Mucosa of rectum (tissue), 2 donors: ENCODE results near the gene SMARCD3.
A peak's percentile ranks its signal among the peaks of the same experiment; 100 is the strongest.

Experiments
- H3K27ac ChIP-seq, 2 donors: one replicate each; pipeline ENCODE4 v1.7.0; 2013; ENCODE audit warnings: inconsistent platforms in 2 of 2, low read depth in 2 of 2, low read length in 2 of 2
- H3K27me3 ChIP-seq, 2 donors: one replicate each; pipeline ENCODE4 v1.7.0; 2013; ENCODE audit warnings: low read length in 2 of 2; ENCODE audit not compliant: control insufficient read depth in 2 of 2, insufficient read depth in 2 of 2
- H3K36me3 ChIP-seq, 2 donors: one replicate each; pipeline ENCODE4 v1.7.0; 2013; ENCODE audit warnings: low read length in 2 of 2; ENCODE audit not compliant: control insufficient read depth in 2 of 2, insufficient read depth in 2 of 2
- H3K4me1 ChIP-seq, 2 donors: one replicate each; pipeline ENCODE4 v1.7.0; 2013; ENCODE audit warnings: low read length in 2 of 2, mild to moderate bottlenecking in 1 of 2; ENCODE audit not compliant: control insufficient read depth in 2 of 2, insufficient read depth in 2 of 2
- H3K4me3 ChIP-seq, 2 donors: one replicate each; pipeline ENCODE4 v1.7.0; 2013; ENCODE audit warnings: low read length in 2 of 2
- H3K9ac ChIP-seq, 2 donors: one replicate each; pipeline ENCODE4 v1.7.0; 2013; ENCODE audit warnings: low read length in 2 of 2, low read depth in 1 of 2, mild to moderate bottlenecking in 1 of 2
- H3K9me3 ChIP-seq, 2 donors: one replicate each; pipeline ENCODE4 v1.7.0; 2013; ENCODE audit warnings: low read length in 2 of 2; ENCODE audit not compliant: control insufficient read depth in 2 of 2
- donor health status: healthy.
- donor health status: Normal muscosa, but diverticular disease.

The SMARCD3 gene

DNA sequence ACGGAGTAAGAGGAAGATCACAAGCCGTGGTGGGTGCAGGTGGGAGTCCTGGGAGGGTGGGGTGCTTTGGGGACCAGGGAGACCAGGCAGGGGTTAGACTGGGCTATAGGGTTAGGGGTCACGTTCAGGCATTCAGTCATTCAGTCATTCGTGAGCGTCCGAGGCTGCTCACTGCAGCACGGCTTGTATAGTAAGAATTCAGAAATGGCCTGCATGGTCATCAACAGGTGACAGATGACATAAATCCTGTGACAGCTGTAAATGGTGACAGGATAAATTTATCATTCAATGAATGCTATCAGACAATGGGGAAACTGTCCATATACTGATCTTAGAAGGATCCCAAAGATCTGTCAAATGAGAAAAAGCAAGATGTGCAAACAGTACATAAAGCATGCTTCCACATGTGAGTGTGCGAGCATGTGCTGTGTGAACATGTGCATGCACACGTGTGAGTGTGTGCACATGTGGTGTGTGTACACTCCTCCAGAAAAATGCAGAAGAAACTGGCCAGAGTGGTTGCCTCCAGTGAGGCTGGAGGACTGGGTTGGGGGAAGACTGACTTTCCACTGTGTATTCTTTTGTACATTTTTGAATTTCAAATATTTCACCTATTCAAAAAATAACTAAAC lies 32.0 kb upstream of the SMARCD3 start:
- Histone ChIP-seq H3K4me1 (peaks cover 3 to 8% of the 10 kb centered on the region in 2 donors), H3K36me3 (no peaks in the 10 kb centered on the region), H3K4me3 (no peak overlapping the region), H3K27ac (no peak overlapping the region), H3K9ac (no peak overlapping the region), H3K27me3 (peaks cover 7 to 16% of the 10 kb centered on the region in 2 donors), H3K9me3 (no peaks in the 10 kb centered on the region)

DNA sequence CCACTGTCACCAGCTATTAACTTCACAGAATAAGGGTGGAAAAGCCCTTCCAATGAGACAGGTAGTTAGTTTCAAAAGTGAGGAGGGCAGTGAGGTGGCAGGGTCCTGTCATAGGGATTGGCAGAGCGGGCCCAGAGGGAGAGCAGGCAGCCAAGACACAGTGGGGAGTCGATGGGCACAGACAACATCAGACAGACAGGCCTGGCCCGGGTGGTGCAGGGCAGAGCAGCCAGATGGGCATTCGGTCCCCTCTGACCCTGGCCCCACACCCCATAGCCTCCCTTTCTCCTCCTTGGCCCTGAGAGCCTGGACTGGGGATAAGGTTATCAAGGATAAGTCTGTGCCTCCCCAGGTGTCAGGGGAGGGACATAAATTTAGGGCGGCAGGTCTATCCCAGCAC lies 31.4 kb upstream of the SMARCD3 start:
- H3K27me3 ChIP-seq: peaks cover 7 to 14% of the 10 kb centered on the region in 2 donors
- no peak overlapping the region for H3K9ac ChIP-seq
- no peaks in the 10 kb centered on the region for H3K9me3 ChIP-seq
- no peak overlapping the region for H3K27ac ChIP-seq
- peaks cover 3 to 8% of the 10 kb centered on the region in 2 donors for H3K4me1 ChIP-seq
- no peaks in the 10 kb centered on the region for H3K36me3 ChIP-seq
- H3K4me3 ChIP-seq: no peak overlapping the region

DNA sequence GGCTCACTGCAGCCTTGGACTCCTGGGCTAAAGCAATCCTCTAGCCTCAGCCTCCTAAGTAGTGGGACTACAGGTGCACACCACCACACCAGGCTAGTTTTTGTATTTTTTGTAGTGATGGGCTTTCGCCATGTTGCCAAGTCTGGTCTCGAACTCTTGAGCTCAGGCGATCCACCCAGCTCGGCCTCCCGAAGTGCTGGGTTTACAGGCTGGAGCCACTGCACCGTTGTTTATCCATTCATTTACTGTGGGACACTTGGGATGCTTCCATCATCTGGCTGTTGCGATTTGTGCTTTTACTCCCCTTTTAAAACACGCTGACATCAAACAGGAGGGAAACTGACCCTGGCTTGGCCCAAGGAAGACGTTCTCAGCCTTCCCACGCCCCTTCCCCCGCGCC lies 30.5 kb upstream of the SMARCD3 start:
- Histone ChIP-seq H3K27me3 (peaks cover 7 to 14% of the 10 kb centered on the region in 2 donors), H3K36me3 (no peaks in the 10 kb centered on the region), H3K4me3 (no peak overlapping the region), H3K4me1 (peaks cover 3 to 8% of the 10 kb centered on the region in 2 donors), H3K9me3 (no peaks in the 10 kb centered on the region), H3K27ac (no peak overlapping the region), H3K9ac (no peak overlapping the region)

DNA sequence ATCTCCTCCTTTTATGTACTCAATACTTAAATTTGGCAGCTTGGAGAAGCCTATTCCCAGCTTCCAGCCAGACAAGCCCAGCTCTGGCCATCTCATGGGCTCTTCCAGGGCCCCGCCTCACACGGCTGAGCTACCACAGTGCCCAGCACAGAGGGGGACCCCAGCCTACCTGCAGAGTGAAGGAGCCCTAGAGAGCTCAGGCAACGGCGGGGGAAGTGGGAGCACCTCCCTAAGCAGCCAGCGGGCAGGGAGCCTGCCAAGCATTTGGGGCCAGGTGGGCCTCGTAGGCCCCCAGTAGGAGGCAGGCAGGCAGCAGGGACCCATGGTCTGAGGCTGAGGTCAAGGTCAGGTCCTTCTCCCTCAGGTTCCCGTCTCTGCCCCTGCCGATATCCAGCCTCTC lies 29.1 kb upstream of the SMARCD3 start:
- peaks cover 3 to 8% of the 10 kb centered on the region in 2 donors for H3K4me1 ChIP-seq
- peaks cover 7 to 14% of the 10 kb centered on the region in 2 donors for H3K27me3 ChIP-seq
- no peaks in the 10 kb centered on the region for H3K9me3 ChIP-seq
- H3K4me3 ChIP-seq: no peak overlapping the region
- no peak overlapping the region for H3K9ac ChIP-seq
- H3K27ac ChIP-seq: no peak overlapping the region
- H3K36me3 ChIP-seq: no peaks in the 10 kb centered on the region

DNA sequence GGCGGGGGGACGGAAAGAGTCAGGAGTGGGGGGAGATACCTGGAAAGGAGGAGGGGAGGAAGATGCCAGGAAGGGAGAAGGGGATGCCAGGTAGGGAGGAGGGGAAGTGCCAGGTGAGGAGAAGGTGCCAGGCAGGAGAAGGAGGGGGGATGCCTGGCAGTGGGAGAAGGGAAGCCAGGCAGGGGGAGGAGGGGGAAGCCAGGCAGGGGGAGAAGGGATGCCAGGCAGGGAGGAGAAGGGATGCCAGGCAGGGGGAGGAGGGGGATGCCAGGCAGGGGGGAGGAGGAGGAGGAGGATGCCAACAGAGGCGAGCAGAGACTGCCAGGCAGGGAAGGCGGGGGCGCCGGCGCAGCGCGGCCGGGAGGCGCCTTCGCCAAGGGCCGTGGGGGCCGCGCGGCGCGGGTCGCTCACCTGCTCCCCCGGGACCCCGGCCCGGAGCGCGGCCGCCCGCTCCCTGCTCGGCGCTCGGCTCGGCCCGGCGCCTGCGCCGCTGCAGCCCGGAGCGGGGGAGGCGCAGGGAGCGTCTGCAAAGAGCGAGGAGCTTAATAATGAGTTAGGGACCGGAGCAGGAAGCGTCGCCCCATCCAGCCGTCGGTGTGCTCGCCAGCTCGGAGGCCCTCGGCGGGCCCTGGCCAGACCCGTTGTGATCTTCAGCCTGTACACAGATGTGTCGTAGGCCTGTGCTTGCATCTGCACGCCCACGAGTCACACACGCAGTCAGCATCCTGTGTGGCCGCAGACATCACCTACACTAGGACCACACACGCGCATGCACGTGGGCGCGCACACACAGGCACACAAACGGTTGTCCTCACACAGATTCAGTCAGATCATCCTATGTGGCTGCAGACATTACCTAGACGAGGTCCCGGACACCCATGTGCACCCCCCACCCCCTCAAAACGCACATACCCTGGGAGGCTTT lies 28.4 kb upstream of the SMARCD3 start:
- H3K27me3 ChIP-seq: peaks cover 5 to 10% of the 10 kb centered on the region in 2 donors
- H3K4me3 ChIP-seq: peak overlapping the region; percentile 44 to 73
- peaks cover 3 to 8% of the 10 kb centered on the region in 2 donors for H3K4me1 ChIP-seq
- H3K9me3 ChIP-seq: no peaks in the 10 kb centered on the region
- no peak overlapping the region for H3K27ac ChIP-seq
- no peaks in the 10 kb centered on the region for H3K36me3 ChIP-seq
- H3K9ac ChIP-seq: peak overlapping the region; percentile 3 to 24

DNA sequence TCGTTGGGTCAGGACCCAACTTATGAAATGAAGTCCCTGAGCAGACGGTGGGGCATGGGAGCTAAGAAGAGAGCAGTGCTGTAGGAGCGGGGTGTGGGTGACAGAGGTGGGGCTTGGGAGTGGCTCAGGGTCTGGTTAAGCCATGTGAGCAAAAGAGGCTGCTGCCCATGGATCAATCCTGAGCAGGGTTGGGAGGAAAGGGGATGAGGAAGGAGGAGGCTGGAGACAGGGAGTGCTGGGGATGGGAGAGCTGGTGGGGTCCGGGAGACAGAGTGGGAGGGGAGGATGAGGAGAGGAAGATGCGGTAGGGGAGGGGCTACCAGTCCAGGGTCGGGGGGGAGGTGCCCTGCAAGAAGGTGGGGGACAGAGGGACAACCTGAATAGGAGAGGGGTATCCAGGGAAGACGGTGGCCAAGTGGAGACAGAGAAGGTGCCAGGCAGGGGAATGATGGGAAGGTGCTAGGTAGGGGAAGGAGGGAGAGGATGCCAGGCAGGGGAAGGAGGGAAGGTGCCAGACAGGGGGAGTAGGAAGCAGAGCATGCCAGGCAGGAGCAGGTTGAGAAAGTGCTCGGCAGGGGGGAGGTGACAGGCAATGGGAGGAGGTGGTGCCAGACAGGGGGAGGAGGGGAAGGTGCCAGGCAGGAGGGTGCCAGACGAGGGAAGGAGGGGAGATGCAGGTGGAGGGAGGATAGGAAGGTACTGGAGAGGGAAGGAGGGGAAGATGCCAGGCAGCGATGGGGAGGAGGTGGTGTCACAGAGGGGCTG lies 27.5 kb upstream of the SMARCD3 start:
- peaks cover 5 to 10% of the 10 kb centered on the region in 2 donors for H3K27me3 ChIP-seq
- H3K9ac ChIP-seq: no peak overlapping the region
- H3K36me3 ChIP-seq: no peaks in the 10 kb centered on the region
- no peaks in the 10 kb centered on the region for H3K9me3 ChIP-seq
- peaks cover 3 to 8% of the 10 kb centered on the region in 2 donors for H3K4me1 ChIP-seq
- no peak overlapping the region for H3K27ac ChIP-seq
- peak overlapping the region; percentile 29 to 73 for H3K4me3 ChIP-seq

DNA sequence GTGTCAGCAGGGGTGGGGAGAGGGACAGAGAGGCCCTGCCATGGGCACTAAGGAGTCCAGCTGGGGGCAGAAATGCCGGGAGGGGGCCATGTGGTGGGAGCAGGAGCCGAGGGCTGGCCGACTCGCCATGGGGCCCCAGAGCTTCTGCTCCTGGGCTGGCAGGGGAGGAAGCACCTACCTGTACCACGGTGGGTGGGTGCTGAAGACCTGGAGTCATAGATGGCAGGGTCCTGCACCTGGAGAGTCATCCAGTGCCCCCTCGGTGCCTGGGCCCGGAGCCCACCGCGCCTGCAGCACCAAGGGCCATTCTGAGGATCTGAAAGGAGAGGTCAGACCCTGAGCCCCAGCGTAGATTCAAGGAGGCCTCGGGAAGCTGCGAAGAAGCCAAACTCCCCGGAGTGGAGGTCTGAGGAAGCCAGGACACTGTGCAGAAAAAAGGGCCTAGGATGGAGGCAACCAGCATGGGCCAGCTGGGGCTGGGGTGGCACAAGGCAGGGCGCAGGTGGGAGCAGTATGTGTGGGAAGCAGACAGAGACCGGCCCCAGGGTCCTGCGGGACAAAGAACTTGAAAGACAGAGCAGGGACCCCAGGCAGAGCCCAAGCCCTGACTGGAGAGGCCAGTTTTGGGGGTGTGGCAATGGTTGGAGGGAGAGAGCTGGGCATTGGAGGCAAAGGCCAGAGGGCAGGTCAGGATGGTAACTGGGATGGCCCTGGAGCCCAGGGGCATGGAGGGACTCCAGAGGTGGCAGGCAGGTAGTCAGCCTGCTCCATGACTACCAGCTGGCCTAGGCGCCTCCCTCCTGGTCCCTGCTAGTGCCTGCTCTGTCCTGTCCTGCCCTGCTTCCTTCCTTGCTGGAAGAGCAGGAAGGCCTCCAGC lies 26.7 kb upstream of the SMARCD3 start:
- Histone ChIP-seq H3K4me1 (peaks cover 3 to 8% of the 10 kb centered on the region in 2 donors), H3K27me3 (peaks cover 5 to 10% of the 10 kb centered on the region in 2 donors), H3K4me3 (no peak overlapping the region), H3K9me3 (no peaks in the 10 kb centered on the region), H3K9ac (no peak overlapping the region), H3K36me3 (no peaks in the 10 kb centered on the region), H3K27ac (no peak overlapping the region)

DNA sequence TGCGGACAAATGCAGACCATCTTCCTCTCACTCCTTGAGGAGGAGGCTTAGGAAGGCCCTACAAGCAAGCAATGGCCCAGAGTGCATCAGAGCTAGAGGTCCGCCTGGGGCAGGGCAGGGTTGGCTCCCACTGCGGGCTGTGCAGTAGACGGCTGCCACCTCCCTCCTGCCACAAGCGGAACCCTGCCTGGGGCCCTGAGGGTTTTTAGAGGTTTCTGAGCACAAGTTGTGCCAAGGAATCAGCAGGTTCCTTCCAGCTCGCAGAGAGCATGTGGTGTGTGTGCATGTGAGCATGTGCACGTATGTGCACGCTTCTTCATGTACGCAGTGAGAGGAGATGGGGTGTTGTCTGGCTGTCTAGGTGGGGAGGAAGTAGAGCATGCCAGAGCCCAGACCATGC lies 25.9 kb upstream of the SMARCD3 start:
- Histone ChIP-seq H3K9ac (no peak overlapping the region), H3K4me1 (peaks cover 3 to 8% of the 10 kb centered on the region in 2 donors), H3K4me3 (no peak overlapping the region), H3K27me3 (peaks cover 5 to 10% of the 10 kb centered on the region in 2 donors), H3K27ac (no peak overlapping the region), H3K9me3 (no peaks in the 10 kb centered on the region), H3K36me3 (no peaks in the 10 kb centered on the region)

DNA sequence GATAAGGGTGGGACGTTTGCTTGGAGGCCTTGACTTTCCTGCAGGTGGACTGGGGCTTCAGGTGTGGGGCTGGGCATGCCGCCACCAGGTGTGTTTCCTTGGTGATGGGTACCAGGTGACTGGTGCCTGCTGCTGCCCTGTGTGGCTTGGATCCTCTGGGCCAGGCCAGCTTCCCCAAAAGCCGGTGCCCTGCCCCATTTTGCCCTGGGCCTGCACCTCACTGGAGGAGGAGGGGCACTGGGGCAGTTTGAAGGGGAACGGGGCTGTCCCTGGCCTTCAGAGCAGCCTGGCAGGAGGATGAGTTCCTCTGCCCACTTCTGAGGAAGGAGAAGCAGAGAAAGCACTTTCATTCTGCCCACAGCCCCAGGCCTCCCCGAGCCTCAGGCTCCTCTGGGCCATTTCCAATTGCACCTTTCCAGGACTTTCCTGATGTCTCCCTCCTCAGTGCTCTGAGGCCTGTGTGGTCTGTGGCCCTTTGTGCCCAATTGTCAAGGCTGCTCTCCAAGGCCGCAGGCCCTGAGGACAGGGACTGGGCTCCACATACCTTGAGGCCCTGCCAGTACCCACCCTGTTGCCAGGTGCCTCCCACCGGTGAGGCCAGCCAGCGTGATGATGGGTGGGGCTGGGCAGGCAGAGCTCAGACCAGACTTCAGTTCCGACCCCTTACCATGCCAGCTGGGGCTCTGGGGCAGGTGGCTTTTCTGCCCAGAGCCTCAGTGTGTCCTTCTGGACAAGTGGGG lies 25.3 kb upstream of the SMARCD3 start:
- H3K27me3 ChIP-seq: peaks cover 5 to 8% of the 10 kb centered on the region in 2 donors
- H3K36me3 ChIP-seq: no peaks in the 10 kb centered on the region
- no peak overlapping the region for H3K4me3 ChIP-seq
- H3K27ac ChIP-seq: no peak overlapping the region
- no peak overlapping the region for H3K9ac ChIP-seq
- no peaks in the 10 kb centered on the region for H3K9me3 ChIP-seq
- H3K4me1 ChIP-seq: peaks cover 3 to 8% of the 10 kb centered on the region in 2 donors
